Activated T-cell treated with anti-CD3 and anti-CD28 coated beads for 4 hours (primary cell): ENCODE measurements around the gene NKX1-2.

Experiments used
- DNase-seq: peaks from one replicate; pipeline ENCODE4 v3.0.0-alpha.2; 2020

NKX1-2 gene

DNA sequence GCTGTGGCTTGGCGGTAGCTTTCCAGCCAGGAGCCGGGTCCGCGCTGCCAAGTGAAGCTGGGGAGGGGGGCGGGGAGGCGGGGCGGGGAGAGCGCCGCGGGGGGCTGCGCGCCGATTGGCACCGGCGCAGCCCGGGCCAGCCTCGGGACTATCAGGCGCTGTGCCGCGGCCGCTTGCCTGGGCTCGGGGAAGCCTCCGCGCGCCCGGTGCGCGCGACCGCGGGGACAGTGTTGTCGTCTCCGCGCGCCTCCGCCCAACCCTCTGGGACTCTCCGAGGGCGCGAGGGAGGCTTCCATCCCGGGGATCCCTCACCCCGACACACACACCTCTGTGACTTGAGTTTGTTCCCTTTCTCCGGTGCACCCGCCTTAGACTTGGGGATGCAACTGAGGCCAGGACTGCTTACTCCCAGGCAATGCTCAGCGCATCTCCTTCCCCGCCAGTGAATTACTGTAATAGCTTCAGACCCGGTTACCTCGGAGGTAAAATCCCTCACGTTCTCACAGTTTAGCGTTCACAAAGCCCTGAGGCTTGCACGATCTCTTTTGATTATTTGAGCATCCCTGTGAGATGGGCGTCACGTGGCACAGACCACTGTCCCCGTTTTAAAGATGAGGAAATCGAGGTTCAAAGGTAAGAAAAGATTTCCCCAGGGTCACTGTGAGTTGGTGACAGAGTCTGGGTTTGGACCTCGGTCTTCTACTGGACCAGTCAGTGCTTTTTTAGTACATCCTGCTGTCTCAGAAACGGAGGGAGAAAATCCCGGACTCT lies at the start of gene NKX1-2:
Gene NKX1-2, minus strand, starts transcription at position 24 of the 771 bp plus-strand sequence. CDS start 92 bp downstream, outside the sequence.
- DNase-seq, result no peak

DNA sequence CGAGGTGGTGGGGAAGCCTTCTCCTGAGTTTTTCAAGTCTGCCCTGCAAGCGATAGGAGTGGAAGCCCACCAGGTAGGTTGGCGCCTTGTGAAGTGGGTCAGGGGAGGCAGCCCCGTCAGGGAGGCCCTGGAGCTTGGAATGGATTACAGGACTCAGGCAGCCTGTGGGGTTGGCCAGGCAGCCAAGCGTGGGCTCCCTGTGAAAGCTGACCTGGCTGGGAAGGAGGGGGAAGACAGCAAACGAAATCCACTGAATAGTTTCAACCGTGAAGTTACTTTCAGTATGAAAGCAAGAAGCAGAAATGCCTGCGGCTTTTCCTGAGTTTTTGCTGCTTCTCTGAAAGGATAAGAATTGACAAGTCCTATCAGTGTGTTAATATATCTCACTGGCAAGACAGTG lies 48.2 kb upstream of the NKX1-2 start:
- no peak for DNase-seq

DNA sequence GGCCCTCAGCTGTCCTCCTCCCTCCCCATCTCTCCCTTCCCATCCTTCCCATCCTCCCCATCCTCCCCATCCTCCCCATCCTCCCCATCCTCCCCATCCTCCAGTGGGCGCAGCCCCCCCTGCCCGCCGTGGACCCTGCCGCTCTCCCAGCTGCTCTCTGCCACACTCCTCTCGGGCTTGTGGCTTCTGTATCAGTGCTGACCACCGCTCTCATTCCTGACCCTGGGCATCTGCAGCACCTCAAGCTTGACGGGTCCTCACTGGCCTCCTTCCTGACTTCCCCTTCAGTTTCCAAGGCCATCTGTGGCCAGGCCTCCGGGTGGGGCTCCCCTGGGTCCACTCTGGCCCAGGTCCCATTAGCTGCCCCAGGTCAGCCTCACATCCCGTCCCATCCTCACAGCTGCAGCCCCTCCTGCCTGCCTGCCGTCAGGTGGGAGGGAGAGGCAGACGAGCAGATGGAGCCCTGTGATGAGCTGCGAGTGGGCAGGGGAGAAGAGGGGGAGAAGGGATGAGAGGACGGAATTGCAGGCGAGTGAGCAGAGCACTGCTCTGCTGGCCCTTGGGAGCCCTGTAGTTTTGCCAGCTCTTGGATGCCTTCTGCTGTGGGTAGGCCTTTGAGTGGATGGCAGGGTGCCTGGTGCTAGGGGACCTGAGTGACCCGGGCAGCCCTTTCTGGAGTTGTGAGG lies 47.5 kb upstream of the NKX1-2 start:
- DNase-seq, result no peak

DNA sequence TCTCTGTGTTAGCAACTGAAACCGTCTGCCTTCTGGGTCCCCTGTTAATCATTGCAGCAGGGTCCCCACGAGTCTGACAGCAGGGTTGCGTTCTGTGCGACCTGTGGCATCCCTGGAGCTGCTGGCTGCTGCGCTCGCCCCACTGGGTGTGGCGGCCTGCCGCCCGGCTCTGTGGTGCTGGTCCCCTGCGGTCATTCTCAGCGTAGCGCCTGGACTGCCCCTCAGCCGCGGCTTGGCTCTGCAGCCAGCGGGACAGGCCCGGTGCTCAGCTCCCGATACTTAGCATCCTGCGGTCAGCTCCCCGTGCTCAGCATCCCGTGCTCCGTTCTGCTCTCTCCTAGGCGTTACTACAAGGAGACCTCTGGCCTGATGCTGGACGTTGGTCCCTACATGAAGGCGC lies 46.8 kb upstream of the NKX1-2 start:
- no peak for DNase-seq

DNA sequence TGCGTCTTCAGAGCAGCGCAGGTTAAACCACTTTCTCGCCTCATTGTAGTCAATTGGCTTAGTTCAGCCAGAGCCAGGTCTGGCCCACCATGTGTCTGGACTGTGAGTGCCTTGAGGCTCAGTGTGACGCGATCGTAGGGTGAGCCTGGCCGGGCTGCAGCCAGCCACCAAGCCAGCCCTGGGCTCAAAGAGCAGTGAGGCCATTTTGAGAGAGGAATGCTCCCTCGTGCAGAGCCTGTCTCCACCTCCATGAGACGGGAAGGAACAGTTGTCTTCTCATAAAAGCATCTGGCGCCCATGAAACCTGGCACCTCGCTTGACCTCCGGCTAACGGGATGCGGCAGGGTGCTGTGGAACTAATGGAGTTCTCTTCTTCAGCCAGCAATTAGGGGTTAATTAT lies 46.3 kb upstream of the NKX1-2 start:
- DNase-seq, result no peak

DNA sequence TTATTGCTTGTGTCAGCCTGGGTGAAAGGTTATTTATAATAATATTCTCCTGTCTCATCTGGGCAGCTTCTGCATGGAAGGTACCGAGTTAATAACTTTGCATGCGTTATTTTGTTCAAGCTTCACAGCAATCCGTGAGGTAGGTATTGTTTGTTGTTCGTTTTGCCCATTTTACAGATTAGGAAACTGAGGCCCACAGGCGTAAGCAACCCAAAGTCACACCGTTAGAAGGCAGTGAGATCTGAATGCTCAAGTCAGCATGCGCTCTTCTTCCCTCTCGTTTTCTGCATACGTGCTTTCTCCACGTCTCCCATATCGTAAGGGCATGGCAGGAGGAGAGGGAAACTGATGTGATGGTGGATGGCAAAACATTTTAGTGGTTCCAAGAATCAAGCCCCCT lies 45.9 kb upstream of the NKX1-2 start:
- DNase-seq, result no peak

DNA sequence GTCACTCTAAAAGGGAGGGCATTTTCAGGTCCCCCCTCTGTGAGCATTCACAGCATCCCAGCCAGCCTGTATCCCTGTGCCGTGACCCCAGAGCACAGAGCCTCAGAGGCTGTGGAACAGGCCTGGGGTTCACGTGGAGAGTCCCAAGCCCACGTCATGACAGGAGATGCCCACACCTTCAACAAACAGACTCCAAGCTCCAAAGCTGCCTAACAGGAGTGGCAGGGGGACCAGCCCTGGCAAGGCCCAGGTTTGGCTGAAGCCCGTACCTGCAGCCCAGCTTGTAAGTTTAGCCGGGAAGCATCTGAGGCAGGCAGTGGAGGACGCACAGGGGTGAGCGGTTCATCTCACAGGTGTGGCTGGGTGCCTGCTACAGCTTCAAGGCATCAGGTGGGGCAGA lies 45.3 kb upstream of the NKX1-2 start:
- DNase-seq, result no peak

DNA sequence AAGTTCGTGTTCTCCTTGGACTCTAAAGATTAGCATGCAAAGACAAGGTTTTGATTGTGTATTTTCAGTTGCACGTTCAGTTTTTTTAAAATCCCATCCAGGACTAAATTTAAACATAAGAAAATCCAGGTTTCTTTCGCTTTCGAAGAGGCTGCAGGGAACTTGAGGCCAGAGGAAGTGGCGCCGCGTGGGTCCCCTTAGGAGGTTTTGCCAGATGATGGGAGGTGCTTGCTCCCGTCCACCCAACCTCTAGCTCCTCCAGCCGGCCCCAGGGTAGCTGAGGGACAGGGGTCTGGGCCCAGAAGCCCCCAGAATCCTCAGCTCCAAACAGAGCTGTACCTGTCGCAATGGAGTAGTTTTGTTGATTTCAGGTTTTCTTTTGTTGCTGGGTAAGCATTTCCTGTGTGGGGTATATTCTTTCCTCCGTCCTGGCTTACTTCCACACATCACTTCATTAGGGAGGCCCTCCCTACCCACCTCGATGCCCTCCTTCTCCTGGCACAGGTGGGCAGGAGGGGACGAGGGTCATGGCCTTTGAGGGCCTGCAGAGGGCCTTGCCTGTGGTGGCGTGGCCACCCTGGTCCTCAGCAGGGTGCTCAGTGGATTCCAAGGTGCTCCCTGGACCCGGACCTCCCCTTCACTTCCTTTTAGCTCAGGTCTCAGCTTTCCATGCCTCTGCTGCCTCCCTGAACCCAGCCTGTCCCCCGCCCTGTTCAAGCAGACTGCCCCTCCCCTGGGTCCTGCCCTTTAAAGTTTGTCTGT lies 44.4 kb upstream of the NKX1-2 start:
- no peak for DNase-seq

DNA sequence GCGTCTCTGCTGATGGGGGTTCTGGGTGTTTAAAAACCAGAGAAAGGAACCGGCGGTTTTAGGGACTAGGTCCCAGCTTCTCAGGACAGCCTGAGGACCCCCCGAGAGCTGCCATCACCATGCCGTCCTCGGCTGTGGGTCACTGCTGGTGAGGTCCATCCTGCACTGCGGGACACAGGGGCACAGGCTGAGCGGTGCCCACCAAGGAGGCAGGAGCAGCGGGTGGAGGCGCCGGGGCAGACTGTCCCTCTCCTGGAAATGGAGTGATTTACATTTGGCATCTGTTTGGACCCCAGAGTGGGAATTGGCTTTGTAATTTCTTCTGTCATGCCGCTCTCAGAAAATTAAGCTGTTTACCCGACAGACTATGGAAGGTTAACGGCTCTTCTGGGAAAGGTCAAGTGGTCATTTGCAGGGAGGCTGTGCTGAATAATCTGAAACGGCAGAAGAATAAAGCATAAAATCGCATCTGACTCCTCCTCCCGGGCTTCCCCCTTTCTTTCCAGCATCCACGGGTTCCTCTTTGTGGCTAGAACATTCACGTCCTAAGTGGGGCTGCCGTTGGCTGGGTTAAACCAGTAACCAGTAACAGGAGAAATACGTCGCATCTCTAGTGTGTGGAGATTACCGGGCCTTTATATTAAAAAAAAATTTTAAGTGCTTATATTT lies 43.5 kb upstream of the NKX1-2 start:
- DNase-seq, result no peak

DNA sequence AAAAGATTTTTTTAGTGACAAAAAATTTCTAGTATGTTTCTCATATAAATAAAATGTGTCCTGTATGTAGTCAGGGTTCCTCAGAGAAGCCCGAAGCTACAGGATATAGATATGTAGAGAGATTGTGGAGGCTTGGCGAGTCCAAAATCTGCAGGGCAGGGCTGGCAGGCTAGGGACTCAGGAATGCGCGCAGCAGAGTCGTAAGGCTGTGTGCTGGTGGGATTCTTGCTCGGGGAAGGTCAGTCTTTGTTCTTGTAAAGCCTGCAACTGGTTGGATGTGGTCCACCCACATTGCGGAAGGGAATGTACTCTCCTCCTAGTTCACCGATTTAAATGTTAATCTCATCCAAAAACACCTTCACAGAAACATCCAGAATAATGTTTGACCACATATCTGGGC lies 42.4 kb upstream of the NKX1-2 start:
- no peak for DNase-seq

DNA sequence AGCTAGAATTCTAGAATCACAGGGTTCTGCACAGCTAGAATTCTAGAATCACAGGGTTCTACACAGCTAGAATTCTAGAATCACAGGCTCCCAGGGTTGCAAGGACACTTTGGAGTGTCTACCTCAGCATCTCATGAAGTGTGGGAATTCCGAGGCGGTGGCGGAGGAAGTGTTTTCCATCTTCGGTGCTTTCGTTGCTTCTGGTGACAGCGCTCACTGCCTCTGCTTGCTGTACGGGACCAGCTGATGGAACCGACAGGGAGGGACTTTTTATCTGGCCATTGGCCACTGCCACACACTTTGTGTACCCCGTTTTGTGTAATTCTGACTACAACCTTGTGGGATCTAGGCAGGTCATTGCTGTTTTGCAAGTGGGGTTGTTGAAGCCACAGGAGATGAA lies 41.3 kb upstream of the NKX1-2 start:
- DNase-seq, result no peak

DNA sequence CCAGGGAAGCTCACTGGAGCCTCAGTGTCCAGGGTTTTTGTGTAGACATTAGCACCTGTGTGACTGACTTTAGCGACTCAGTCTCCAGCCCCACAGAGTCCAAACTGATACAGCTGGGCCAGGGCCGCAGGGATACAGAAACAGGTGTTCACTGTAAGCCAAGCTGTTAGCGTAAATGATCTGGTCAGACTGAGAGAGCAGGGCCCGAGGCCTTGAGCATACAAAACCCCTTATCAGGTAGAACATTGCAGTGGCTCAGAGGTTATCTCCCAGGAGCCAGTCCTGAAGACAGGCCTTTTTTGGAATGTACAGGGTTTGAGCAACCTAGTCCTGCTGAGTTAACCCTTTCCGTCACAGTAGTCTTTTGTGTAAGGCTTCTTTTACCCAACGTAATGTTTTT lies 36.8 kb upstream of the NKX1-2 start:
- DNase-seq, result no peak

DNA sequence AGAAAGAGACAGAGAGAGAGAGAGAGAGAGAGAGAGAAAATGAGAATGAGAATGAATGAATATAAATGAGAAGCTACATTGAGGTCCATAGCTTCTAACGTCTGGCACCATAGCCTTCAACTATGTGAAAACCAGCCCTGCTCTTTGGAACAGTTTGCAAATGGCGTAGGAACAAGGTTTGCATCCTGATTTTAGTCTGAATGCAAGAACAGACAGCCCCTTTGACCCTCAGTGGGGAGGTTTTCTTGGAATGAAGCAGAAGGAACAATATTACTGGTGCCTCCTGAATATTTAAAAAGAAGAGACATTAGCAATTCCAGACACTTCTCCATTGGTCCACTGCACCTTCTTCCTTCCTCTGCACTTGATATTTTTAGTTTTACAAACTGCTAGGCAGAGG lies 34.8 kb upstream of the NKX1-2 start:
- no peak for DNase-seq

DNA sequence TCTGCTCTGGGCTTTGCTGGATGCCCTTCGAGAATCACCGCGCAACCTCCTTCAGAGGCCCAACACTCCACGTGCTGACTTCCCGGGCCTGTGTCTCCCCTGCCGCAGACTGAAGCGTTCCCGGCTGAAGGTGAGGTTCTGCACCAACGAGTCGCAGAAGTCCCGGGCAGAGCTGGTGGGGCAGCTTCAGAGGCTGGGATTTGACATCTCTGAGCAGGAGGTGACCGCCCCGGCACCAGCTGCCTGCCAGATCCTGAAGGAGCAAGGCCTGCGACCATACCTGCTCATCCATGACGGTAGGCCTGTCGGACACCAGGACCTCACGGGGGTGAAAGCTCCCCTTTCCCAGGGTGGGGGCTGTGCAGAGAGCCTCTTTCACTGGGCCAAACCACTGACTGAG lies 34.2 kb upstream of the NKX1-2 start:
- DNase-seq, result no peak

DNA sequence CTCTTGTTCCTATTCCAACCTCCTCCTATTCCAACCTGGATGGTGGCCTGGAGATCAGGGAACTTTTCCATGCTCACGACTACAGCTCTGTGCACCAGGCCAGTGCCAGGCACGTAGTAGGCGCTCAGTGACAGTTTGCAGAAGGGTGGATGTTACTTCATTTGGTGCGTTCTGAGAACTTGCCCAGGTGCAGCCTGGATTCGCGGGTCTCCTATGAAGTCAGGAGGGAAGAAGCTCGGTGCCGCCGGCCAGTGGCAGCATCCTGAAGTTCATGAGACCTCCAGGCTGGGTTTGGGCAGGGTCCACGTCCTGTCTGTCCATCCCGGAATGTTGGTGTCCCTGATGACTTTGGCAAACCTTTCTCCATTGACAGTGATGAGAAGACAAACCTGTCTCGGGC lies 33.0 kb upstream of the NKX1-2 start:
- DNase-seq, result no peak

DNA sequence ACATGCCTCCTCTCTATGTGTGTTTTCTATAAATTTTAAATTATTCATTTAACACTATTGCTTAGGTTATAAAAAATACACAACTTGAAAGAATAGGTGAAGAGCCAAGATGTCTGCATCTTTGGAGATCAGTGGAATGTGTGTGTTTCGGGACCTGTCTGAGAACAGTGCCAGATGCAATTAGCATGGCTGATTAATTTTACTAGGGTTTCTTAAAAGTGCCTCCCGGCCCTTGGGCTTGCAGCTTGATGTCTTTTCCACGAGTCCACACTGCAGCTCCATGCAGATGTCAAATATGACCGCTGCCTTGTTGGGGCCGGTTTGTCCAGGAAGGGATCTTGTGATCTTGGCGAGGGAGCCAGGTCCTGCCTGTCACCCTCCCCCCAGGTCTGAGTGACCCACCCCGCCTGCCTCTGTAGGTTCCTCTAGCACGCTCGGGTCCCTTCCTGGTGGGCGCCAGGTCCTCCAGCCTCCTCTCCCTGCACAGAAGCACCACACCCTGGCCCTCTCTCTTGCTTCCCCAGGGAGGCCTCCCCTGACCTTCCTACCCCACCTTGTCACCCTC lies 32.5 kb upstream of the NKX1-2 start:
- no peak for DNase-seq

DNA sequence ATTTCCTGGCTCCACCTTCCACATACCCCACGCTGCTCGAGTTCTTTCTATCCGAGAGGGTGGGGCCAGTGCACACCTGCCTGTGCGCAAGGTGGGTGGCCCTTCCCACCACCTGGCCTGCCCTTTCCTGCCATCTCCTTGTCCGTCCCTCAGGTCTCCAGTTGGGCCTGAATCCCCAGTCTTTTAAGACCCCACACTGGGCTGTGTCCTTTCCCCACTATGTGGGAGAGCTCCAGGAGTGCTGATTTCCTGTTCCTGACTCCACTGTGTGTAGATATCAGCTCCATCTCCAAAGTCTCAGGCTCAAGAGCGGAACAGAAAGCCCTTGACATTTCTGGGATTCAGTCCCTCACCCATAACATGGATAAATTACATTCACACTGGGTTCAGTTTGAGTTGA lies 31.9 kb upstream of the NKX1-2 start:
- no peak for DNase-seq

DNA sequence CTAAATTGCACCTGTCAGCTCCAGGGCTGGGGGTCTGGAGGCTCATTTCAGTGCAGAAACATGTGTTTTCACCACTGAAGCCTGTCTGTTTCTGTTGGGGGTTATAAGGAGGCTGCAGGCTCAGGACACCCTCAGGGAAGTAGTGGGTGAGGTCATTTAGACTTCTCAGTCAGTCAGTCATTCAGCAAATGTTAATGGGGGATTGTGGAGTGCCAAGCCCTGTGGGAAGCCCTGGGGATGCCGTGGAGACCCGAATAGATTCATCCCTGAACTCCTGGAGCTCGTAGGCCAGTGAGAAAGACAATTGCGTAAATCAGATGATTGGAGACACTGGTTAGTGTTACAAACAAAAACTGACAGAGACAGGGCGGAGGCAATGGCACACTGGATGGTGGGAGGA lies 31.0 kb upstream of the NKX1-2 start:
- DNase-seq, result no peak

DNA sequence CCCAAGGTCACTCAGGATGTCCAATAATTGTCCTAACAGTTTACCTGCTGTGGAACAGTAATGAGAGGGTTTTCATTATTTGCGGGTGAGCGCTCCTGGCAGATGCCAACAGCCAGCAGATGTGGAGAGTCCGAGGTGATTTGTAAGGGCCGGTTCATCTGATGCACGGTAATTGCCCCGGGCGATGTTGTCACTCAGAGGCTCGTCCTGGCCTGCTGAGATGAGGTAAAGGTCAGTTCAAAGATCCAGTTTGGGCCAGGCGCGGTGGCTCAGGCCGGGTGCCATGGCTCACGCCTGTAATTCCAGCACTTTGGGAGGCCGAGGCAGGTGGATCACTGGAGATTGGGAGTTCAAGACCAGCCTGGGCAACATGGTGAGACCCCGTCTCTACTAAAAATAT lies 28.7 kb upstream of the NKX1-2 start:
- no peak for DNase-seq

DNA sequence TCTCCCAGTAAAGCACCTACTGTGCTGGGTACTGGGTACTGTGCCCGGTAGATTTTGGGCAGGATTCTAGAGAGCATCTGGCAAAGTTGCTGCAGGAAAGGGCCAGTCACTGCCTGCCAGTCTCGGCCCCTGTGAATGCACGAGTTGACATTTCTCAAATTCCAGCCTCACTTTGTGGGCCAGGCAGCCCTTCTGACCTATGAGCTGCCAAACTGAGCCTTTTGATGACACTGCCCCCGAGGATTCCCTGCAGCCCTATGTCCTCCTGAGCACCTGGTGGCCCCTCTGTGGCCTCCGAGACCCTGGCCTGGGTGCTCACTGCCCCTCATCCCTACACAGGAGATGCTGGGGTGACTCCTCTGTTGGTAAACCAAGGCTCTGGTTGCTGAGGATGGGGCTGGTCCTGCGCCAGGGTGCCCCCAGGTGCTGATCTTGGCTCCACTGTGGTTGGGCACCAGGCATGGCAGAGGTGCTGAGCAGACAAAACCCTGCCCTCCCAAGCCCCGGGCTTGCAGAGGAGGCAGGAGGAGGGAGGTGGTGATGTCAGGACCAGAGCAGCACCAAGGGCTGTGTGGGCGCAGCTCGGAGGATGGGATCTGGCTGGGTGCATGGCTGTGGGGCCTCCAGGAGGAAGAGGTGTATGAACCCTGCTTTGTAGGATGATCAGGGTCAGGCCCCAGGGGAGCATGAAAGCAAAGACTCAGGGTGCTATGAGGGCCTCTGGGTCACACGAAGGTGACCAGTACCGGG lies 28.0 kb upstream of the NKX1-2 start:
- DNase-seq, result no peak

DNA sequence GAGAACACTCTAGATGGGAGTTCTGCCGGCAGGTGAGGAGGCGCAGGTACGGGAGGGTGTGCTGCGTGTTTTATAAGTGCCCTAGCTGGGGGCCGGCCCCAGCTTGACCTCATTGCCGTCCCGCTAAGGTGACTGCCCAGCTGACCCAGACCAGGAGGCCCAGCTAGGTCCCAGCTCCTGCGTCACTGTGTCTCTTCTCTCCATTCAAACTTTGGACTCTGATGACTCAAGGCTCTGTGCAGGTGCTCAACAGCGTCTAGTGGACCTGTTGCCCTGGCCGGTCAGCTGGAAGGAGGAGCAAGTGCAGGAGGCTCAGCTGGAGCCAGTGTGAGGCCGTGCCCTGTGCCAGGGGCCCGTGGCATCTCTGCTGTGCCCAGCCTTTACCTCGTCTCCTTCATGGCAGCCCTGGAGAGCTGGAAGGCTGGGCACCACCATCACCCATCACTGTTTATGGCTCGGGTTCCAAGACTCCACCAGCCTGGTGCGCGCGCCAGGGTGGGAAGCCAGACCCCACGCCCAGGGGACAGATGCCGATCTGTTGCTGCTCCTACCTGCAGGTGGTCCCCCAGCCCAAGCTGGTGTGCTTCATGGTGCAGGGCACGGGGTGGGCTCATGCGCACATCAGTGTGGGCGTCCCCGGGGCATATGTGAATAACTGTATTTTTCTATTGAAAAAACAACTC lies 26.3 kb upstream of the NKX1-2 start:
- DNase-seq, result no peak
